Gastrocnemius medialis (tissue), 4 donors: ENCODE data around the gene SCAMP1. TPM values are rescaled to one million over a fixed set of nuclear protein-coding genes. Genes with fewer than 3 reads are reported as not detected.

Source experiments
- ATAC-seq, 2 donors: fragments of 150-250 bp; one replicate each; pipeline ENCODE4 v1.9.1; 2016
- DNase-seq, 2 donors: peaks; one replicate each; pipeline ENCODE4 v3.0.0-alpha.2; 2019
- H3K27ac ChIP-seq, 4 donors: fragments of 200-600 bp; sonication (generic); 1 replicate in 1 of 4; 2 replicates in 3 of 4; pipeline ENCODE4 v1.5.1; 2016 to 2018; ENCODE audit warnings: mild to moderate bottlenecking in 2 of 4, moderate library complexity in 1 of 4
- H3K27me3 ChIP-seq, 3 donors: fragments of 200-600 bp; sonication (generic) in 2 of 3; 1 replicate in 1 of 3; 2 replicates in 2 of 3; pipeline versions ENCODE4 v1.5.1 to v1.6.0; 2016 to 2019; ENCODE audit warnings: mild to moderate bottlenecking in 1 of 3, moderate library complexity in 1 of 3
- H3K36me3 ChIP-seq, 2 donors: fragments of 200-600 bp; sonication (generic) in 1 of 2; one replicate each; pipeline ENCODE4 v1.5.1; 2017 to 2018
- H3K4me1 ChIP-seq, 2 donors: fragments of 200-600 bp; sonication (generic) in 1 of 2; one replicate each; pipeline ENCODE4 v1.5.1; 2016 to 2017; ENCODE audit warnings: mild to moderate bottlenecking in 2 of 2
- H3K4me3 ChIP-seq, 4 donors: fragments of 200-600 bp; sonication (generic) in 3 of 4; 1 replicate in 1 of 4; 2 replicates in 3 of 4; pipeline ENCODE4 v1.5.1; 2016 to 2019; ENCODE audit warnings: mild to moderate bottlenecking in 2 of 4
- H3K9me3 ChIP-seq, 3 donors: fragments of 200-600 bp; sonication (generic) in 2 of 3; 1 replicate in 1 of 3; 2 replicates in 2 of 3; pipeline ENCODE4 v1.5.1; 2016 to 2019
- POLR2A ChIP-seq, 2 donors: fragments of 450-650 bp; IDR thresholded peaks; one replicate each; pipeline ENCODE4 v1.6.1; 2017; ENCODE audit warnings: antibody characterized with exemption in 2 of 2, mild to moderate bottlenecking in 2 of 2, moderate library complexity in 2 of 2
- in situ Hi-C, 4 donors: fragments of 200-750 bp; cut with MboI; loops; one replicate each; pipeline versions ENCODE4 v1.15.0 to v1.8.0; 2017; ENCODE audit warnings: low sequenced_read_pairs in 4 of 4
- intact Hi-C: fragments of 100-400 bp; cut with DNase I; formaldehyde crosslinking; loops from one replicate; pipeline ENCODE4 v1.15.1; 2023; ENCODE audit warnings: low total_unique reads
- total RNA-seq, 4 donors: library from RNA; depleted of rRNA; stranded (reverse); fragments of >200 nt; gene quantifications; one replicate each; pipeline versions ENCODE4 v1.1.0 to v1.2.3, GENCODE V29; 2016
- TF ChIP-seq, protein P1 (sequence below), 5 experiments: fragments of 450-650 bp in 3 of 5; fragments of 200-600 bp in 2 of 5; sonication (generic) in 2 of 5; IDR thresholded peaks in 4 of 5; conservative IDR thresholded peaks in 1 of 5; 1 replicate in 4 of 5; 2 replicates in 1 of 5; pipeline ENCODE4 v1.5.1; 2016 to 2019; ENCODE audit warnings: antibody characterized with exemption in 5 of 5, mild to moderate bottlenecking in 3 of 5, moderate library complexity in 3 of 5

The SCAMP1 gene
- total RNA-seq, 4 donors from 2014 or later, result 17.5 to 35.2 (median 22.0) TPM

DNA sequence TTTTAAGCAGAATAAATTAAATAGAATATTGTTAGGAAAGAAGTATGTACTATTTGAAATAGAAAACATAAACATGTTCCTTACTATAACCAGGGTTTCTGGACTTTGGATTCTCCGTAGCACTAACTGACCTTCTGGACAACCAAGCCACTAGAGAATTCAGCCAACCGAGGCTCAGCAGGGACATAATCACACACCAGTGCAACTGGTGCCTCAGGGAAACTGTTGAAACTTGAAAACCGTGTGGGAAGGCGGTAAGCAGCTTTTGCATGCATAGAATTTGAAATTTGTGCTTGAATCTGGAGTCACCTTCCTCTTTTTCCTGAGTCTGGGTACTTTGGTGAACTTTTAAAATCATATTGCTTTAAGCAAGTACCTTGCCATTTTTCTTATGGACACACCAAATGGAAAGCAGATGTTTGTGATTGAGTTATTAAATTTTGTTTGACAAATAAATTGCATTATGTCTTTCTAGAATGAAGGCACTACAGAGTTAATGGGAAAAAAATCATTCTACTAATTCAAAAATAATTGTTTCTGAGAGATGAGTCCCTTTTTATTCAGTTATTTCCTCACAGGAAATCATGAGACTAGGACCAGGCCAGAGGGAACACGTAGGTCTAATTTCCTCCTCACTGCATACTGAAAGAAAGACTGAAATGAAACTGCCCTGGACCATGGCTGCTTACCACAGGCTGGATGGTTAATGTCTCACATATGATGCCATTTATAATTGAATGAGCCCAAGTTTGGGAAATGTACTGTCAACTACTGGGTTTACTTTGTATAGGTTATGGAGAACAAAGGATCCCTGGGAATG, 20.6 kb upstream of the SCAMP1 start:
- no peak for ATAC-seq
- no peaks in the 10 kb centered on the region for H3K27me3 ChIP-seq
- H3K36me3 ChIP-seq, result no peaks in the 10 kb centered on the region
- intact Hi-C loops (no loop called here), in situ Hi-C loops (no loop called here)
- no peak overlapping the region for H3K4me3 ChIP-seq
- no peak overlapping the region for H3K27ac ChIP-seq
- H3K4me1 ChIP-seq, result no peaks in the 10 kb centered on the region
- no peak for DNase-seq
- no peak for TF ChIP-seq POLR2A (IDR thresholded peaks at IDR 0.05)
- TF ChIP-seq, protein P1, sequence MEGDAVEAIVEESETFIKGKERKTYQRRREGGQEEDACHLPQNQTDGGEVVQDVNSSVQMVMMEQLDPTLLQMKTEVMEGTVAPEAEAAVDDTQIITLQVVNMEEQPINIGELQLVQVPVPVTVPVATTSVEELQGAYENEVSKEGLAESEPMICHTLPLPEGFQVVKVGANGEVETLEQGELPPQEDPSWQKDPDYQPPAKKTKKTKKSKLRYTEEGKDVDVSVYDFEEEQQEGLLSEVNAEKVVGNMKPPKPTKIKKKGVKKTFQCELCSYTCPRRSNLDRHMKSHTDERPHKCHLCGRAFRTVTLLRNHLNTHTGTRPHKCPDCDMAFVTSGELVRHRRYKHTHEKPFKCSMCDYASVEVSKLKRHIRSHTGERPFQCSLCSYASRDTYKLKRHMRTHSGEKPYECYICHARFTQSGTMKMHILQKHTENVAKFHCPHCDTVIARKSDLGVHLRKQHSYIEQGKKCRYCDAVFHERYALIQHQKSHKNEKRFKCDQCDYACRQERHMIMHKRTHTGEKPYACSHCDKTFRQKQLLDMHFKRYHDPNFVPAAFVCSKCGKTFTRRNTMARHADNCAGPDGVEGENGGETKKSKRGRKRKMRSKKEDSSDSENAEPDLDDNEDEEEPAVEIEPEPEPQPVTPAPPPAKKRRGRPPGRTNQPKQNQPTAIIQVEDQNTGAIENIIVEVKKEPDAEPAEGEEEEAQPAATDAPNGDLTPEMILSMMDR (IDR thresholded peaks at IDR 0.05 in 4 of 5, conservative IDR thresholded peaks at IDR 0.05 in 1 of 5), result no peak
- no peaks in the 10 kb centered on the region for H3K9me3 ChIP-seq

DNA sequence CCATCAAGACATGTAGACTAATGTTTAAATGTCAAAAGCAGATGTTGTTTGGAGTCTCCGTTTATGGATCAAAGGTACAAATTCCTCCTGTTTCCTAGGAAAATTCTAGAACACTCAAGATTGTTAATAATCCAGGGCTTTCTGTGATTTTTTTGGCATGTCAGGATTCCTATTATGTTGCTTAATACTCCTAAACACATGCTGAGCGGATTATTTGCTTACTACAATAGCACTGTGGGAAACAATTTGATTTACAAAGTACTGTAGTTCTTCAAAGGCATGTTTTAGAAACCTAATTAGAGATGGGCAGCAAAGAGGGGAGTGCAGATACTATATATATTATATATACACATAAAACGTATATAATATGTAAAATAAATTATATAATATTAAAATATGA, 19.0 kb upstream of the SCAMP1 start:
- no peak for ATAC-seq
- in situ Hi-C loops (no loop called here), intact Hi-C loops (no loop called here)
- no peak for TF ChIP-seq POLR2A (IDR thresholded peaks at IDR 0.05)
- TF ChIP-seq, protein P1 (IDR thresholded peaks at IDR 0.05 in 4 of 5, conservative IDR thresholded peaks at IDR 0.05 in 1 of 5), result no peak
- Histone ChIP-seq H3K36me3 (no peaks in the 10 kb centered on the region), H3K9me3 (no peaks in the 10 kb centered on the region), H3K27ac (no peak overlapping the region), H3K4me1 (no peaks in the 10 kb centered on the region), H3K4me3 (no peak overlapping the region), H3K27me3 (no peaks in the 10 kb centered on the region)
- DNase-seq, result no peak

DNA sequence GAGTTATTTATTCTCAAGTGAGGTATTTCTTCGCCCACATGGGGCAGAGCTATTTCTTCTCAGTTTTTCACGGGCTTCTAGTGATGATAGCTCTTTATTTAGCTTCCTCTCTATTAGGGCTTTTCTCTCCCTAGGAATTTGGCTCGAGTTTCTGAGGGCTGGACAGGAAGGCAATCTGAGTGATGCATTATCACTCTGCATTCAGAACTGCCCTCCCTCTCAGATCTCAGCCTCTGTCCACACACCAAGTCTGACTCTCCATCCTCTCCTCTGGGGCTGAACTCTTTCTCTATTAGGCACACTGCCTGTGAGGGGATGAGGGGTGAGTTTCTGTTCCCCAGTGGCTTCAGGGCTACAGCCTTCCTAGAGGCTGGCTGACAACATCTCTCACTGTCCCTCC, 14.9 kb upstream of the SCAMP1 start:
- Histone ChIP-seq H3K4me1 (no peaks in the 10 kb centered on the region), H3K4me3 (no peak overlapping the region), H3K36me3 (no peaks in the 10 kb centered on the region), H3K27ac (no peak overlapping the region), H3K9me3 (no peaks in the 10 kb centered on the region), H3K27me3 (peaks cover 0 to 3% (median 0%) of the 10 kb centered on the region in 3 donors)
- TF ChIP-seq POLR2A (IDR thresholded peaks at IDR 0.05), result no peak
- TF ChIP-seq, protein P1 (IDR thresholded peaks at IDR 0.05 in 4 of 5, conservative IDR thresholded peaks at IDR 0.05 in 1 of 5), result no peak
- ATAC-seq (no peak), DNase-seq (no peak)
- intact Hi-C loops, result no loop called here
- in situ Hi-C loops, result no loop called here

DNA sequence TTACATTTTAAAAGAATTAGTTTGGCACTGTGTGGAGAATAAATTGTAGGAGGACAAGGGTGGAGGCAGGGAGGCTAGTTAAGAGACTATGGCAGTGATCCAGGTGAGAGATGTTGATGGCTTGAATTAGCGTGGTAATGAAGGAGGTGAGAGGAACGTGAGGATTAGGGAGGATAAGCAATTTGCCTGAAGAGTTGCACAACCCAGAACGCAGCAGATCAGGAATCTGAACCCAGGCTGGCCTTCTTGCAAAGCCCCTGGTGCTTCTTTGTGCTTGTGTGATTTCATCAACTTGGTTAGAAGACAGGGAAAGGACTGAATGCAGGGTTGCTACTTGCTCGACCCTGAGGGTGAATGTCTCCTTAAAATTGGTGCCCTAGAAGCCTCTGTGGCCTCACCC, 6.9 kb upstream of the SCAMP1 start:
- no peak for DNase-seq
- H3K27ac ChIP-seq, result no peak overlapping the region
- no peaks in the 10 kb centered on the region for H3K4me1 ChIP-seq
- H3K27me3 ChIP-seq, result peaks cover 0 to 1% (median 0%) of the 10 kb centered on the region in 3 donors
- H3K9me3 ChIP-seq, result no peaks in the 10 kb centered on the region
- no peak for ATAC-seq
- H3K4me3 ChIP-seq, result no peak overlapping the region
- H3K36me3 ChIP-seq, result no peaks in the 10 kb centered on the region
- TF ChIP-seq, protein P1 (IDR thresholded peaks at IDR 0.05 in 4 of 5, conservative IDR thresholded peaks at IDR 0.05 in 1 of 5), result no peak
- no peak for TF ChIP-seq POLR2A (IDR thresholded peaks at IDR 0.05)
- in situ Hi-C loops (no loop called here), intact Hi-C loops (no loop called here)
